ENCODE results near the gene CCL27.

DNA sequence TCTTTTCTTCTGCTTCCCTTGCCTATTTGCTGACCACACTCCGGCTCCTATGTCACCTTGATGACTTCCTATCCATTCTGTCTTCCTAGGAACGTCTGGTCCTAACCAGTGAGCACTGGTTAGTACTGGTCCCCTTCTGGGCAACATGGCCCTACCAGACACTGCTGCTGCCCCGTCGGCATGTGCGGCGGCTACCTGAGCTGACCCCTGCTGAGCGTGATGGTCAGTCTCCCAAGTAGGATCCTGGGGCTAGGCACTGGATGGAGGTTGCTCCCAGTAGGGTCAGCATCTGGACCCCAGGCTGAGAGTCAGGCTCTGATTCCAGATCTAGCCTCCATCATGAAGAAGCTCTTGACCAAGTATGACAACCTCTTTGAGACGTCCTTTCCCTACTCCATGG, 13.8 kb downstream of the CCL27 start:
- TF ChIP-seq, protein P1, sequence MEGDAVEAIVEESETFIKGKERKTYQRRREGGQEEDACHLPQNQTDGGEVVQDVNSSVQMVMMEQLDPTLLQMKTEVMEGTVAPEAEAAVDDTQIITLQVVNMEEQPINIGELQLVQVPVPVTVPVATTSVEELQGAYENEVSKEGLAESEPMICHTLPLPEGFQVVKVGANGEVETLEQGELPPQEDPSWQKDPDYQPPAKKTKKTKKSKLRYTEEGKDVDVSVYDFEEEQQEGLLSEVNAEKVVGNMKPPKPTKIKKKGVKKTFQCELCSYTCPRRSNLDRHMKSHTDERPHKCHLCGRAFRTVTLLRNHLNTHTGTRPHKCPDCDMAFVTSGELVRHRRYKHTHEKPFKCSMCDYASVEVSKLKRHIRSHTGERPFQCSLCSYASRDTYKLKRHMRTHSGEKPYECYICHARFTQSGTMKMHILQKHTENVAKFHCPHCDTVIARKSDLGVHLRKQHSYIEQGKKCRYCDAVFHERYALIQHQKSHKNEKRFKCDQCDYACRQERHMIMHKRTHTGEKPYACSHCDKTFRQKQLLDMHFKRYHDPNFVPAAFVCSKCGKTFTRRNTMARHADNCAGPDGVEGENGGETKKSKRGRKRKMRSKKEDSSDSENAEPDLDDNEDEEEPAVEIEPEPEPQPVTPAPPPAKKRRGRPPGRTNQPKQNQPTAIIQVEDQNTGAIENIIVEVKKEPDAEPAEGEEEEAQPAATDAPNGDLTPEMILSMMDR (IDR thresholded peaks at IDR 0.05), result no peak
- TF ChIP-seq POLR2A (IDR thresholded peaks at IDR 0.05), result no peak
